Caco-2 (cell line): ENCODE data around the gene NPB. TPM values are rescaled to one million over a fixed set of nuclear protein-coding genes. Genes with fewer than 3 reads are reported as not detected.

Experiments used
- BruUV-seq: library from RNA; stranded (reverse); fragments of 400-500 nt; replicated peaks from 2 replicates; lab custom pipeline; 2021; lab: Mats Ljungman, UMichigan
- CTCF ChIA-PET: fragments of 300-600 bp; sonication (Branson Sonifier 250); formaldehyde crosslinking; loops from one replicate; lab custom pipeline; 2022; ENCODE audit warnings: antibody characterized with exemption; lab: Charles Lee
- POLR2A ChIA-PET: fragments of 300-600 bp; sonication (Branson Sonifier 250); formaldehyde crosslinking; loops from one replicate; lab custom pipeline; 2022; ENCODE audit warnings: antibody characterized with exemption; lab: Charles Lee
- DNase-seq, 2 experiments: peaks; one replicate each; pipeline versions ENCODE4 v3.0.0 to v3.0.0-alpha.2; 2020 to 2022
- H3K27me3 ChIP-seq: replicated peaks from 2 replicates; pipeline ENCODE4 v1.6.0; 2011; ENCODE audit warnings: low read length; ENCODE audit not compliant: control insufficient read depth, insufficient read depth
- H3K36me3 ChIP-seq: 2 replicates; pipeline ENCODE4 v1.5.1; 2011; ENCODE audit warnings: low read length; ENCODE audit not compliant: control insufficient read depth, insufficient read depth
- H3K4me1 ChIP-seq: fragments of 250-450 bp; sonication (Bioruptor Pico); 2 replicates; pipeline ENCODE4 v1.5.1; 2020; ENCODE audit warnings: mild to moderate bottlenecking
- H3K4me3 ChIP-seq: 2 replicates; pipeline ENCODE4 v1.5.1; 2011; ENCODE audit warnings: low read depth, mild to moderate bottlenecking, control low read depth, low read length
- H3K9me3 ChIP-seq: fragments of 250-450 bp; sonication (Bioruptor Pico); 2 replicates; pipeline ENCODE4 v1.5.1; 2020; ENCODE audit warnings: mild to moderate bottlenecking, moderate library complexity
- H3K27ac Mint-ChIP-seq: one replicate; pipeline ENCODE4 v1.8.0; 2022; ENCODE audit warnings: mixed read lengths; ENCODE audit not compliant: unreplicated experiment
- H3K27me3 Mint-ChIP-seq: one replicate; pipeline ENCODE4 v1.8.0; 2022; ENCODE audit warnings: mixed read lengths; ENCODE audit not compliant: insufficient read depth, unreplicated experiment
- H3K36me3 Mint-ChIP-seq: one replicate; pipeline ENCODE4 v1.8.0; 2022; ENCODE audit warnings: mild to moderate bottlenecking, mixed read lengths; ENCODE audit not compliant: insufficient read depth, unreplicated experiment
- H3K4me1 Mint-ChIP-seq: one replicate; pipeline ENCODE4 v1.8.0; 2022; ENCODE audit warnings: low read depth, mixed read lengths; ENCODE audit not compliant: unreplicated experiment
- H3K4me3 Mint-ChIP-seq: one replicate; pipeline ENCODE4 v1.8.0; 2022; ENCODE audit warnings: mild to moderate bottlenecking, moderate library complexity, mixed read lengths; ENCODE audit not compliant: unreplicated experiment
- H3K9me3 Mint-ChIP-seq: one replicate; pipeline ENCODE4 v1.8.0; 2022; ENCODE audit warnings: mixed read lengths; ENCODE audit not compliant: unreplicated experiment
- intact Hi-C: fragments of 100-400 bp; cut with micrococcal nuclease; formaldehyde crosslinking; loops from one replicate; pipeline ENCODE4 v1.10.0; 2022; ENCODE audit not compliant: unreplicated experiment
- total RNA-seq: library from RNA; stranded (reverse); gene quantifications from 2 replicates; pipeline ENCODE4 v1.2.3, GENCODE V29; 2022
- TF ChIP-seq, protein P1 (sequence below), 2 experiments: fragments of 200-600 bp in 1 of 2; IDR thresholded peaks; 1 replicate in 1 of 2; 2 replicates in 1 of 2; pipeline versions ENCODE4 v1.5.1 to v1.8.0; 2011 to 2022; ENCODE audit warnings: antibody characterized with exemption in 1 of 2, control low read depth in 1 of 2, inconsistent platforms in 1 of 2, low read depth in 1 of 2, low read length in 1 of 2, mild to moderate bottlenecking in 1 of 2, moderate library complexity in 1 of 2; ENCODE audit not compliant: insufficient read depth in 1 of 2, severe bottlenecking in 1 of 2, unreplicated experiment in 1 of 2

Gene NPB
- total RNA-seq, 1 experiment from 2014 or later = 0.68 TPM

- intact Hi-C loops = no loop called here
- TF ChIP-seq, protein P1, sequence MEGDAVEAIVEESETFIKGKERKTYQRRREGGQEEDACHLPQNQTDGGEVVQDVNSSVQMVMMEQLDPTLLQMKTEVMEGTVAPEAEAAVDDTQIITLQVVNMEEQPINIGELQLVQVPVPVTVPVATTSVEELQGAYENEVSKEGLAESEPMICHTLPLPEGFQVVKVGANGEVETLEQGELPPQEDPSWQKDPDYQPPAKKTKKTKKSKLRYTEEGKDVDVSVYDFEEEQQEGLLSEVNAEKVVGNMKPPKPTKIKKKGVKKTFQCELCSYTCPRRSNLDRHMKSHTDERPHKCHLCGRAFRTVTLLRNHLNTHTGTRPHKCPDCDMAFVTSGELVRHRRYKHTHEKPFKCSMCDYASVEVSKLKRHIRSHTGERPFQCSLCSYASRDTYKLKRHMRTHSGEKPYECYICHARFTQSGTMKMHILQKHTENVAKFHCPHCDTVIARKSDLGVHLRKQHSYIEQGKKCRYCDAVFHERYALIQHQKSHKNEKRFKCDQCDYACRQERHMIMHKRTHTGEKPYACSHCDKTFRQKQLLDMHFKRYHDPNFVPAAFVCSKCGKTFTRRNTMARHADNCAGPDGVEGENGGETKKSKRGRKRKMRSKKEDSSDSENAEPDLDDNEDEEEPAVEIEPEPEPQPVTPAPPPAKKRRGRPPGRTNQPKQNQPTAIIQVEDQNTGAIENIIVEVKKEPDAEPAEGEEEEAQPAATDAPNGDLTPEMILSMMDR (IDR thresholded peaks at IDR 0.05; ENCODE audit: insufficient read depth in 1 of 2, low read depth in 1 of 2, low read length in 1 of 2, severe bottlenecking in 1 of 2, unreplicated experiment in 1 of 2) = no peak
- H3K4me3 Mint-ChIP-seq = peak overlapping the region; percentile 6
- Histone ChIP-seq H3K4me1 (peaks cover 5% of the 10 kb centered on the region; the same call in 1 of the 2 replicates), H3K27me3 (no peaks in the 10 kb centered on the region), H3K9me3 (no peaks in the 10 kb centered on the region), H3K36me3 (peaks cover 2% of the 10 kb centered on the region; the same call in 1 of the 2 replicates), H3K4me3 (no peak overlapping the region)
- H3K36me3 Mint-ChIP-seq = peaks cover 88% of the 10 kb centered on the region
- peaks cover 7% of the 10 kb centered on the region for H3K4me1 Mint-ChIP-seq
- BruUV-seq = no TSS peak
- H3K27ac Mint-ChIP-seq = peak overlapping the region; percentile 48
- no peaks in the 10 kb centered on the region for H3K9me3 Mint-ChIP-seq
- DNase-seq = no peak
- CTCF ChIA-PET = no interaction called here
- POLR2A ChIA-PET = no interaction called here
- no peaks in the 10 kb centered on the region for H3K27me3 Mint-ChIP-seq
Measured at GRCh38 chr17:81900181-81900820, 1.7 kb upstream of the NPB start.

DNA sequence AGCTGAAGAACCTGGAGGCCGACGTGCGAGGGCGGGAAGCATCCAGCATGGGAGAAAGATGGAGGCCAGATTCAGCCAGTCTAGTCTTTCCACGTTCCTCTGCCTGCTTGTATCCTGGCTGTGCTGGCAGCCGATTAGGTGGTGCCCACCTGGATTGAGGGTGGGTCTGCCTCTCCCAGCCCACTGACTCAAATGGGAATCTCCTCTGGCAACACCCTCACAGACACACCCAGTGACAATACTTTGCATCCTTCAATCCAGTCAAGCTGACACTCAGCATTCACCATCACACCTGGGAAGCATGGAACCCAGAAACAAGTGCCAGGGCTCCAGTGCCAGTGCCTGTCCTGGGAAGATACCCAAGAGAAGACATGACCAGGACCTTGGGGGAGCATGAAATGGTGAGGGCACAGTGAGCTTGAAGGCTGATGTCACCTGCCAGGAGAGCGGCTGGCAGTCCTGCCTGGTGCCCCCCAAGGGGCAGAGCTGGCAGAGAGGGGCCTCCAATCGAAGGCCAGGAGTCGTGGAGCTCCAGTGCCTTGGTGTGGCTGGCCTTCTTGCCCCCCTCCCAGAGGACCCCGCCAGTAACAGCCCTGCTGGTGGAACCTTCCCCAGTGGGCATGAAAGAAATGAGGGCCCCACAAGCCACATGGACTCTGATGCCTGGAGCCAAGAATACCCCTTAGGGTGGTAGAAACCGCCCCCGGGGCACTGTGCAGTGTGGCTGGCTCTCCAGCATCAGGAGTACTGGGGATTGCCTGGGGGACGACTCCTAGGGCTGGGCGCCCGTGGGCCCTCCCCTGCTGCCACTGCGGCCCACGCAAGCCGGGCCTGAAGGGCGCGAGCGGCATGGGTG is 643 bp upstream of the NPB start:
- CTCF ChIA-PET = no interaction called here
- Mint-ChIP-seq H3K4me1 (peaks cover 7% of the 10 kb centered on the region), H3K9me3 (no peaks in the 10 kb centered on the region), H3K27me3 (no peaks in the 10 kb centered on the region), H3K27ac (no peak overlapping the region), H3K4me3 (peak overlapping the region; percentile 6), H3K36me3 (peaks cover 86% of the 10 kb centered on the region)
- TF ChIP-seq, protein P1 (IDR thresholded peaks at IDR 0.05; ENCODE audit: insufficient read depth in 1 of 2, low read depth in 1 of 2, low read length in 1 of 2, severe bottlenecking in 1 of 2, unreplicated experiment in 1 of 2) = no peak
- DNase-seq = no peak
- H3K4me3 ChIP-seq = peak overlapping the region; percentile 13
- peaks cover 5% of the 10 kb centered on the region; the same call in 1 of the 2 replicates for H3K4me1 ChIP-seq
- no peaks in the 10 kb centered on the region for H3K9me3 ChIP-seq
- POLR2A ChIA-PET = interaction anchor here (0.6 kb wide), 1 partner anchor 43 kb away, joined by 4 read pairs; no protein-coding TSS in a partner anchor
- TSS peak; percentile 11 for BruUV-seq
- intact Hi-C loops = no loop called here
- H3K27me3 ChIP-seq = no peaks in the 10 kb centered on the region
- H3K36me3 ChIP-seq = peaks cover 2% of the 10 kb centered on the region; the same call in 1 of the 2 replicates

DNA sequence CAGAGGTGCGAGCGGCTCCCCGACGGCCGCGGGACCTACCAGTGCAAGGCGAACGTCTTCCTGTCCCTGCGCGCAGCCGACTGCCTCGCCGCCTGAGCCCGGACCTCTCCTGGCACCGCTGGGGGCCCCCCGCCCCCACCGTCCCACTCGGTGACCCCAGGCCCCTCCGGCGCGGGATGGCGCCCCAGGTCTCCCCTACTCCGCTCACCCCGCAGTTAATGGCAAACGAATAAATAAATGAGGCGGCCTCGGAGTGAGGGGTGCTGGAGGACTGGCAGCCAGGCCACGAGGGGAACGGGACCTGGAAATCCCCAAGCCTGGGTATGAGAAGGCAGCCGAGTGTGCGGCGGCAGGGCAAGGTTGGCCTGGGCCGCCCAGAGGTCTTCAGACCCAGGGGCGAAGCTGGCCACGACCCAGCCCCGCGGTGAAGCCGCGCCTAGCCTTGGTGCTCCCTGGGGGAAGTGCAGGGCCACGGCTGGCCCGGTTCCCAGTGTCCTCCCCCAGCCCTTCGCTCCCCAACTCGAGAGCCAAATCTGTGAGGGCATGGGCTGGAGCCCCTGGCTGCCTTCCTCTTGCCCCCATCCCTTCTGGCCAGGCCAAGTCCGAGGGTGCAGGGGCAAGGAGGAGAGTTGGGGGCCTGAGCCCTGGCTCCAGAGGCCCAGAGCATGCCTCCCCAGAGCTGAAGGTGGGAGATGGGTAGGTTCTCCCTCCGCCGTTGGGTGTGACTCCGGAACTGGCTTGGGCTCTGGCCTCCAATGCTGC is 796 bp downstream of the NPB start:
- peak overlapping the region; percentile 37 for H3K4me3 Mint-ChIP-seq
- intact Hi-C loops = no loop called here
- no TSS peak for BruUV-seq
- H3K27me3 Mint-ChIP-seq = no peaks in the 10 kb centered on the region
- Histone ChIP-seq H3K27me3 (no peaks in the 10 kb centered on the region), H3K36me3 (peaks cover 7% of the 10 kb centered on the region; the same call in 1 of the 2 replicates), H3K4me1 (peaks cover 4% of the 10 kb centered on the region; the same call in 1 of the 2 replicates), H3K9me3 (no peaks in the 10 kb centered on the region), H3K4me3 (no peak overlapping the region)
- H3K4me1 Mint-ChIP-seq = peaks cover 7% of the 10 kb centered on the region
- peaks cover 89% of the 10 kb centered on the region for H3K36me3 Mint-ChIP-seq
- H3K27ac Mint-ChIP-seq = no peak overlapping the region
- DNase-seq = peak in 1 of 2 experiments; percentile 23
- CTCF ChIA-PET = no interaction called here
- no peaks in the 10 kb centered on the region for H3K9me3 Mint-ChIP-seq
- TF ChIP-seq, protein P1 (IDR thresholded peaks at IDR 0.05; ENCODE audit: insufficient read depth in 1 of 2, low read depth in 1 of 2, low read length in 1 of 2, severe bottlenecking in 1 of 2, unreplicated experiment in 1 of 2) = no peak
- POLR2A ChIA-PET = interaction anchor here (0.6 kb wide), 1 partner anchor 11 kb away, joined by 4 read pairs; the partner anchor contains the start of genes ALYREF and ANAPC11
